Measurements from ENCODE around the gene POR. TPM values are rescaled to one million over a fixed set of nuclear protein-coding genes. Genes with fewer than 3 reads are reported as not detected.

The POR gene
- total and polyA plus RNA-seq, 2 of the 13 experiments (the other 11 are each of a cell fraction or from before 2014, with no cell fraction given) = 145 to 266 TPM

- TF ChIP-seq REST (IDR thresholded peaks at IDR 0.05; ENCODE audit: borderline replicate concordance in 1 of 2, low read depth in 1 of 2, low read length in 2 of 2) = peak in 1 of 2 experiments; percentile 66; a peak in 1 of 4 replicates
- TF ChIP-seq ZSCAN9 (CRISPR knock-in tag; IDR thresholded peaks at IDR 0.05; ENCODE audit: borderline replicate concordance) = peak; percentile 80
- no peak for TF ChIP-seq ZFP36 (IDR thresholded peaks at IDR 0.05; ENCODE audit: borderline replicate concordance, low read depth, low read length, partially characterized antibody)
- TF ChIP-seq BCL3 (CRISPR knock-in tag; IDR thresholded peaks at IDR 0.05) = no peak
- TF ChIP-seq RAD21 (CRISPR knock-in tag; IDR thresholded peaks at IDR 0.05) = peak; percentile 50; the same call in 1 of the 2 replicates
- no peak for TF ChIP-seq DZIP1 (CRISPR knock-in tag; IDR thresholded peaks at IDR 0.05)
- TF ChIP-seq ZFP36L1 (CRISPR knock-in tag; IDR thresholded peaks at IDR 0.05) = peak; percentile 87
- TF ChIP-seq ZNF878 (CRISPR knock-in tag; IDR thresholded peaks at IDR 0.05) = peak; percentile 91
- TF ChIP-seq SMAD9 (CRISPR knock-in tag; IDR thresholded peaks at IDR 0.05) = no peak
- TF ChIP-seq SNRNP70 (IDR thresholded peaks at IDR 0.05; ENCODE audit: low read depth, low read length) = no peak
- TF ChIP-seq ZNF589 (CRISPR knock-in tag; conservative IDR thresholded peaks at IDR 0.05) = no peak
- TF ChIP-seq HCFC1 (IDR thresholded peaks at IDR 0.05; ENCODE audit: low read depth, low read length) = no peak
- TF ChIP-seq GATA4 (IDR thresholded peaks at IDR 0.05; ENCODE audit: borderline replicate concordance, low read depth) = peak; percentile 76
- no peak for TF ChIP-seq ZBTB8A (CRISPR knock-in tag; IDR thresholded peaks at IDR 0.05; ENCODE audit: borderline replicate concordance, low read depth)
- no peak for TF ChIP-seq BRF2 (CRISPR knock-in tag; IDR thresholded peaks at IDR 0.05)
- peak; percentile 98 for TF ChIP-seq BCL6 (CRISPR knock-in tag; IDR thresholded peaks at IDR 0.05)
- peak; percentile 55 for TF ChIP-seq ZFY (CRISPR knock-in tag; IDR thresholded peaks at IDR 0.05)
Observed at GRCh38 chr7:75920431-75921161, 5.6 kb downstream of the POR start (continued).
